Heart left ventricle (tissue), 16 donors: ENCODE results near the gene KCNQ1OT1. TPM values are rescaled to one million over a fixed set of nuclear protein-coding genes. Genes with fewer than 3 reads are reported as not detected.
A peak's percentile ranks its signal among the peaks of the same experiment; 100 is the strongest.

Experiments used
- ATAC-seq, 4 donors: fragments of 200-7000 bp; cut with Tn5 transposase; one replicate each; pipeline ENCODE4 v1.9.1; 2020 to 2022; ENCODE audit warnings: moderate library complexity in 4 of 4, mild to moderate bottlenecking in 3 of 4, moderate number of reproducible peaks in 1 of 4
- DNase-seq, 5 donors: peaks; one replicate each; pipeline ENCODE4 v3.0.0-alpha.2; 2020
- H3K27ac ChIP-seq, 12 donors: fragments of 200-600 bp; sonication (generic) in 4 of 12; one replicate each; pipeline versions ENCODE4 v1.5.0 to v1.8.0; 2016 to 2022; ENCODE audit warnings: mild to moderate bottlenecking in 2 of 12
- H3K27me3 ChIP-seq, 9 donors: fragments of 200-600 bp; sonication (generic) in 2 of 9; one replicate each; pipeline versions ENCODE4 v1.5.1 to v1.8.0; 2016 to 2022; ENCODE audit warnings: mild to moderate bottlenecking in 3 of 9
- H3K36me3 ChIP-seq, 9 donors: fragments of 200-600 bp; sonication (generic) in 2 of 9; one replicate each; pipeline versions ENCODE4 v1.5.0 to v1.8.0; 2018 to 2022; ENCODE audit warnings: mild to moderate bottlenecking in 2 of 9
- H3K4me1 ChIP-seq, 12 donors: fragments of 200-600 bp; sonication (generic) in 4 of 12; one replicate each; pipeline versions ENCODE4 v1.5.0 to v1.8.0; 2016 to 2022; ENCODE audit warnings: mild to moderate bottlenecking in 3 of 12
- H3K4me3 ChIP-seq, 12 donors: fragments of 200-600 bp; sonication (generic) in 4 of 12; one replicate each; pipeline versions ENCODE4 v1.5.0 to v1.8.0; 2017 to 2022; ENCODE audit warnings: mild to moderate bottlenecking in 9 of 12, moderate library complexity in 4 of 12
- H3K9me3 ChIP-seq, 12 donors: fragments of 200-600 bp; sonication (generic) in 4 of 12; one replicate each; pipeline versions ENCODE4 v1.5.0 to v1.8.0; 2016 to 2022; ENCODE audit warnings: mild to moderate bottlenecking in 1 of 12
- POLR2A ChIP-seq, 2 donors: fragments of 450-650 bp; IDR thresholded peaks; one replicate each; pipeline ENCODE4 v1.6.1; 2017; ENCODE audit warnings: antibody characterized with exemption in 2 of 2, mild to moderate bottlenecking in 2 of 2, moderate library complexity in 2 of 2
- WGBS, 4 donors: extraction: QIAGEN DNeasy Blood & Tissue Kit in 2 of 4; methylation state at CpG; one replicate each; pipeline versions ENCODE4 v1.1.5 to v1.1.7; 2013 to 2018; 5-methylcytosine and 5-hydroxymethylcytosine counted together
- intact Hi-C, 10 donors: fragments of 100-400 bp; cut with DNase I; formaldehyde crosslinking; loops; one replicate each; pipeline versions ENCODE4 v1.11.1 to v1.14.2; 2022
- polyA plus RNA-seq, 2 donors: library from polyadenylated mRNA; stranded (reverse); fragments of 200-250 nt; gene quantifications; one replicate each; pipeline ENCODE4 v1.2.3, GENCODE V29; 2013
- total RNA-seq, 9 donors: library from RNA; depleted of rRNA in 2 of 9; stranded (reverse); fragments of >200 nt in 2 of 9; fragmentation: NEBNext Ultra II Directional in 3 of 9; extraction: Animal tissue kit (Norgen Biotek cat#: 25700) in 3 of 9; gene quantifications; one replicate each; pipeline versions ENCODE4 v1.1.0 to v1.2.4, GENCODE V29; 2016 to 2023
- TF ChIP-seq, protein P1 (sequence below), 12 donors: fragments of 200-600 bp; sonication (generic) in 4 of 12; IDR thresholded peaks; one replicate each; pipeline versions ENCODE4 v1.5.0 to v1.8.0; 2018 to 2022; ENCODE audit warnings: antibody characterized with exemption in 12 of 12, mild to moderate bottlenecking in 5 of 12
- donor health status: ischemic (EF 13 %, LVEDD 7.1; RV severe dilation, severe dysfunction).
- donor health status: healthy with polysubstance abuse.
- donor health status: DM: no; HTN: yes; CAD: no.
- donor health status: DM: no; HTN: no; CAD: no.
- donor health status: ischemic (EF 25% LVEDD 6.9; RV normal size, moderate dysfunction).
- donor health status: ischemic (EF 25% LVEDD 5.7; RV mildly dilated, moderate dysfunction).
- donor health status: healthy.
- donor health status: DM: yes; HTN: yes; CAD: no.
- donor health status: ischemic (EF 35%, LVEDD 5.7; RV mildly dilated, moderate dysfunction).
- donor health status: nonischemic (EF 11% LVEDD 7.7; RV severe dilation, severe dysfunction).
- donor health status: DM: yes; HTN: yes; CAD: no.
- donor health status: PGD.
- donor health status: ischemic (EF 29% LVEDD 5.4; RV normal size, mild dysfunction).
- donor health status: nonischemic (EF 23%, LVEDD 6.1; RV moderate dilation, normal function).

KCNQ1OT1 gene
- total and polyA plus RNA-seq, 11 donors, result 0.14 to 0.93 (median 0.40) TPM

DNA sequence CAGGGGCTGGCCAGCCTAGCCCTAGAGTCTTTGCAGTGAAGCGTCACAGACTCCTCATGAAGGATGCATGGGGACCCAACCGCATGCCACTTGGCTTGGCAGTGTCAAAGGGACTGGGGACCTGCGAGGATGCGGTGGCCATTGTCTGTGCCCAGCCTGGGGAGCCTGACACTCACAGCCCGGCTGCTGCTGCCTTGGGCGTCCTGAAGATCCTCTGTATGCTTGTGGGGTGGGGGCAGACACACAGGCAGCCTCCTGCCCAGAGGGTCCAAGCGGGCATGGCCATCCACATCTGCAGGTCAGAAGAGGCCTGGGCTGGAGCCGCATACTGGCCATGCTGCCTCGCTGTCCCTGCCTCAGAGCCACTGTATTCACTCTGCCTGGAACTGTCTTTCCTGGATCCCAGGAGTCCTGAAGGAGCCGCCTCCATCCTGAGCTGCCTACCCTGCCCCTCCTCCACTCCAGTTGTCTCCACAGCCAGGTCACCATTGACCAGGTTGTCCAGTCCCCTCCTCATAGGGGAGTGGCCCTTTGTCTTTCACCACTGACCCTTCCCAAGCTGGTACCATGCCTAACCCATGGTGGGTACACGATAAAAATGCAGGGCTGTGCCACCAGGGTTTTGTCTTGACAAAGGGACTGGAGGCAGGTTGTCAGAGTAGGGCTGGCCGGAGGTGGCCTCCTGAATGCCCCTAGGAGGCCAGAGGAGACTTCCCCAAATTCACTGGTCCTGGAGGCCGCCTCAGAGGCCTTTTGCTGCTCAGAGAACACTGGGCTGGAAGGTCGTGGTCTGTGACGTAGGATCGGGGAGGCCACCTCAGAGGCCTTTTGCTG lies 107.0 kb downstream of the KCNQ1OT1 start:
- no peak for TF ChIP-seq POLR2A (IDR thresholded peaks at IDR 0.05)
- TF ChIP-seq, protein P1, sequence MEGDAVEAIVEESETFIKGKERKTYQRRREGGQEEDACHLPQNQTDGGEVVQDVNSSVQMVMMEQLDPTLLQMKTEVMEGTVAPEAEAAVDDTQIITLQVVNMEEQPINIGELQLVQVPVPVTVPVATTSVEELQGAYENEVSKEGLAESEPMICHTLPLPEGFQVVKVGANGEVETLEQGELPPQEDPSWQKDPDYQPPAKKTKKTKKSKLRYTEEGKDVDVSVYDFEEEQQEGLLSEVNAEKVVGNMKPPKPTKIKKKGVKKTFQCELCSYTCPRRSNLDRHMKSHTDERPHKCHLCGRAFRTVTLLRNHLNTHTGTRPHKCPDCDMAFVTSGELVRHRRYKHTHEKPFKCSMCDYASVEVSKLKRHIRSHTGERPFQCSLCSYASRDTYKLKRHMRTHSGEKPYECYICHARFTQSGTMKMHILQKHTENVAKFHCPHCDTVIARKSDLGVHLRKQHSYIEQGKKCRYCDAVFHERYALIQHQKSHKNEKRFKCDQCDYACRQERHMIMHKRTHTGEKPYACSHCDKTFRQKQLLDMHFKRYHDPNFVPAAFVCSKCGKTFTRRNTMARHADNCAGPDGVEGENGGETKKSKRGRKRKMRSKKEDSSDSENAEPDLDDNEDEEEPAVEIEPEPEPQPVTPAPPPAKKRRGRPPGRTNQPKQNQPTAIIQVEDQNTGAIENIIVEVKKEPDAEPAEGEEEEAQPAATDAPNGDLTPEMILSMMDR (IDR thresholded peaks at IDR 0.05), result no peak
- no peaks in the 10 kb centered on the region for H3K4me1 ChIP-seq
- peaks cover 0 to 18% (median 0%) of the 10 kb centered on the region in 9 donors for H3K36me3 ChIP-seq
- DNase-seq (peak in 2 of 5 donors; percentile 13 to 47), ATAC-seq (no peak)
- H3K4me3 ChIP-seq, result no peak overlapping the region
- no peak overlapping the region for H3K27ac ChIP-seq
- intact Hi-C loops, result no loop called here
- no peaks in the 10 kb centered on the region for H3K27me3 ChIP-seq
- 91 to 96% (median 94%) methylated on average over 12 to 16 of the region's 16 CpGs for WGBS, 4 donors
- peaks cover 0 to 10% (median 2%) of the 10 kb centered on the region in 12 donors for H3K9me3 ChIP-seq

DNA sequence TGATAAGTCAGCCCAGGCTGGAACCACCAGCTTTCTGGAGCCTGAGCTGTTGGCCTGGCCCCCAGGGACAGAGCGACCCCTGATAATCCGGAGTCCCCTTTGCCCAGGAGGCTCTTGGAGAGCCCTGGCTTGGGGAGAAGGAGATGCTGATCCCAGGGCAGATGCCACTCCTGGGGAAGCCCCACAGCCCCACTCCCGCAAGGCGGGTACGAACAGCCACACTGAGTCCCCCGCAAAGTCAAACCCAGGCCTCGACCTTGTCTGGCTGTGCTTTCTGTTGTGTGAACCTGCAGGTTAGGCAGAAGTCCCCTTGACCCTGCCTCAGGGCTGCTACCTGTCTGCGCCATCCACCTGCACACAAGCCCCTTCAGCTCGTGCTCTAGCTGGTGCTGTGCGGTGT lies 108.0 kb downstream of the KCNQ1OT1 start:
- H3K9me3 ChIP-seq, result peaks cover 0 to 4% (median 0%) of the 10 kb centered on the region in 12 donors
- no peak overlapping the region for H3K27ac ChIP-seq
- no peak for ATAC-seq
- no peaks in the 10 kb centered on the region for H3K27me3 ChIP-seq
- 65 to 95% (median 94%) methylated on average over 4 to 10 of the region's 10 CpGs for WGBS, 4 donors
- no peak for TF ChIP-seq POLR2A (IDR thresholded peaks at IDR 0.05)
- TF ChIP-seq, protein P1 (IDR thresholded peaks at IDR 0.05), result no peak
- DNase-seq, result peak in 2 of 5 donors; percentile 13 to 55
- H3K36me3 ChIP-seq, result peaks cover 0 to 20% (median 0%) of the 10 kb centered on the region in 9 donors
- intact Hi-C loops, result no loop called here
- no peak overlapping the region for H3K4me3 ChIP-seq
- H3K4me1 ChIP-seq, result no peaks in the 10 kb centered on the region

DNA sequence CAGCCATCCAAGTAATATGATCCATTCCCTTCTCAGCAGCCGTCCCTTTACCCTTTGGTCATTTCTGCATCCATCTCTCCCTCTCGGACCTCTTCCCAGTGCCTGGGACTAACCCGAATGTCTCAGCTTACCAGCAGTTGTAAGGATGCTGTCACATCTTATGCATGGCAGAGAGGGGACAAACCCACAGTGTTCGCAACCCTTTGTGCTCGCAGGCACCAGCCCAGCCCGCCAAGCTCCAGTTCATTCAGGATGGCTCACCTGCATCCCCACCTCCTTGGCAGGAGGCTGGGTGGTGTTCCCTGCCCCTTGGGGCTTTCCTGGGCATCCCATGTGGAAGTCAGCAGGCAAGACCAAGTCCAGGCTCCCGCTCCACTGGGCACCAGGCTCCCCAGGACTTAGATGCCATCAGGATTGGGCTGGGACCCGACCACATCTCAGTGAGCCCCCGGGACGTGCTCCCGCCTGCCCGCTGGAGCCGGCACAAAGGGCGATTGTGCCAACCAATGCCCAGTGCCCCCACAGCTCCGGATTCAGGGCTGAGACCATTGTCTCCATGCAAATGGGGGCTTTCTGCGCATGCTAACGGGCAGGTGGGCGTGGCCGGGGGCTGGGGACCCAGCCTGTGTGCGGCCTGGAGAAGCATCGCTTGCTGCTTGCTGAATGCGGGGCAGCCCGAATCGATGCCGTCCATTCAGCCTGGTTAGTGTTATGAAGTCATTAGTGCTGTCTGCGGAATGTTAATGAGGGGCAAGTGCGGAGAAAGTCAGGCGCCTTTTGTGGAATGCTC lies 108.6 kb downstream of the KCNQ1OT1 start:
- DNase-seq, result peak in 3 of 5 donors; percentile 4 to 52 (median 16)
- intact Hi-C loops, result no loop called here
- Histone ChIP-seq H3K27ac (no peak overlapping the region), H3K9me3 (peaks cover 0 to 4% (median 0%) of the 10 kb centered on the region in 12 donors), H3K27me3 (no peaks in the 10 kb centered on the region), H3K4me1 (no peaks in the 10 kb centered on the region), H3K36me3 (peaks cover 0 to 20% (median 0%) of the 10 kb centered on the region in 9 donors), H3K4me3 (no peak overlapping the region)
- no peak for ATAC-seq
- WGBS, 4 donors, result 86 to 95% (median 88%) methylated on average over 17 to 28 of the region's 28 CpGs
- TF ChIP-seq POLR2A (IDR thresholded peaks at IDR 0.05), result no peak
- TF ChIP-seq, protein P1 (IDR thresholded peaks at IDR 0.05), result no peak
